Endometrial microvascular endothelial cells (primary cell): ENCODE data around the gene ROBO3. TPM values are rescaled to one million over a fixed set of nuclear protein-coding genes. Genes with fewer than 3 reads are reported as not detected.

Experiments
- in situ Hi-C: cut with HindIII; loops from 2 replicates; pipeline ENCODE4 v1.10.0; 2017; ENCODE audit warnings: low sequenced_read_pairs, low pct_unique_long_range_greater_than_20kb; ENCODE audit errors: inconsistent ontology term
- total RNA-seq: library from RNA; depleted of rRNA; stranded (reverse); fragments of >200 nt; gene quantifications from one replicate; pipeline ENCODE4 v1.2.3, GENCODE V29; 2015; ENCODE audit errors: inconsistent ontology term

The ROBO3 gene
- total RNA-seq, 1 donor from 2014 or later: 9.9 TPM

DNA sequence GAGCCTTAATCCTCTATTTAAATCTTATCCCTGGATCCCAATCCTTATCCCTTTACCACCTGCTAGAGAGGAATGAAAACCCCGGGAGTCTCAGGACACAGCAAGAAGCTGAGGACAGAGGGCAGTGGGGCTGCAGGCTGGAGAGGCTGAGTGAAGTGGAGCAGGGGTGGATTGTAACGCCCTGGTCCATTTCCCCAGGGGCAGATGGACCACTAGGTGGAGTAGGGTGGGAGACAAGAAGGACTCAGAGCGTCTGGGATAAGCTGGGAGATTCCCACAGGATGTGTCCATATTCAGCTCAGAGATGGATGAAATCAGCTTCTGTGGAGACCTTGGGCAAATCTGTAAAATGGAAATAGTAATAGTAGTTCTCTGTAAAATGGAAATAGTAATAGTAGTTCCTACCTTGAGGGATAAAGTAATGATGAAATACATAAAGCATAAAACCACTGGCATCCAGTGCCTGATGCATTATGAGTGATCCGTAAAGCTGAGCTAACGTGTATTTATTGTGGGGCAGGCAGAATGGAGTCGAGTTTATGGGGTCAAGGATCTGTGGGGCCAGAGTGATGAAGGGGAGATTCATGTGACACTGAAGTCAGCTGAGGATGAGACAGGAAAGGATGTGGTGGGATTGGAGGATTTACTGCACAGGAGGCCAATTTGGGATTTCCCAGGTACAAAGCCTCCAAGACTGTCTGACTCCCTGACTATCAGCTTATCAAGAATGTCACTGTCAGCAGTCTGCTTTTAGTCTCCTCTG, 34.3 kb downstream of the ROBO3 start:
- in situ Hi-C loops: no loop called here

- in situ Hi-C loops: no loop called here
Observed at GRCh38 chr11:124900464-124900863, 35.2 kb downstream of the ROBO3 start.

GRCh38 chr11:124902616-124903015, 37.4 kb downstream of the ROBO3 start:
- in situ Hi-C loops: no loop called here

DNA sequence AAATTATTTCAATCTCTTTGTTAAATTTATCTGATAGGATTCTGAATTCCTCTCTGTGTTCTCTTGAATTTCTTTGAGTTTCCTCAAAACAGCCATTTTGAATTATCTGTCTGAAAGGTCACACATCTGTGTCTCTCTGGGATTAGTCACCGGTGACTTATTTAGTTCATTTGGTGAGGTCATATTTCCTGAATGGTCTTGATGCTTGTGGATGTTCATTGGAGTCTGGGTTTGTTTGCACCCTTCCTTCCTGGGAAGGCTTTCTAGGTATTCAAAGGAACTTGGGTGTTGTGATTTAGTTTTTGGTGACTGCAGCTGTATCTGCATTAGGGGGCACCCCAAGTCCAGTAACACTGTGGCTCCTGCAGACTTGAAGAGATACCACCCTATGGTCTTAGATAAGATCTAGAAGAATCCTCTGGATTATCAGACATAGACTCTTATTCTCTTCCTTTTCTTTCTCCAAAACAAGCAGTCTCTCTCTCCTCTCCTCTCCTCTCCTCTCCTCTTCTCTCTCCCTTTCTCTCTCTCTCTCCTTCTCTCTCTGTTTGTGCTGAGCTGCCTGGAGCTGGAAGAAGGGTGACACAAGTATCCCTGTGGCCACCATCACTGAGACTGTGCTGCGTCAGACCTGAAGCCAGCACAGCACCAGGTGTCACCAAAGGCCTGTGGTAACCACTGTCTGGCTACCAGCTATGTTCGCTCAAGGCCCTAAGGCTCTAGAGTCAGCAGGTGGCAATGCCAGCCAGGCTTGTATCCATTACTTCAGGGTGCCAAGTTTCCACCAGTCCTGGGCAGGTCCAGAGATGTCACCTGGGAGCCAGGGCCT, 50.5 kb downstream of the ROBO3 start:
- in situ Hi-C loops: no loop called here

GRCh38 chr11:124916370-124916710, 51.1 kb downstream of the ROBO3 start:
- in situ Hi-C loops: no loop called here

DNA sequence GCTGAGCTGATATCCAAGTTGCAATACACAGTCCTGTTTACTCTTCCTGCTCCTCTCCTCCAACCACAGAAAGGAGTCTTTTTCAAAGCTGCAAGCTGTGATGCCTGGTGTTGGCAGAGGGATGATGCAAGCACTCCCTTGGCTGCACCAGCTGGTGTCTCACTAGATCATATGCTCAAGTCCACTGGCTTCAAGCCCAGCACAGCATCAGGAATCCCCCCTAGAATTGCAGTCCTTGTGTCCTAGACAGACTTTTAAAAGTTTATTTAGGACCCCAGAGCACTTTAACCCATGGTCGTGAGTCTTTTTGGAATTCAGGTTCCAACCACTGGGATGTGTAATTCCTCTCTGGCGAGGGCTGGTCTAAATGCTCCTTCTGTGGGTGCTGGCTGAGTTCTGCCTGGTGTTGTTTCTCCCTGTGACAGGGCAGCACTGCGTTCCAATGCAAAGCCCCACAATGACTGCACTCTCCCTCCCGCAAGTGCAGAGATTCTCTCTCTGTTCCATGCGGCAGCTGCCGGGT, 51.9 kb downstream of the ROBO3 start:
- in situ Hi-C loops: no loop called here

DNA sequence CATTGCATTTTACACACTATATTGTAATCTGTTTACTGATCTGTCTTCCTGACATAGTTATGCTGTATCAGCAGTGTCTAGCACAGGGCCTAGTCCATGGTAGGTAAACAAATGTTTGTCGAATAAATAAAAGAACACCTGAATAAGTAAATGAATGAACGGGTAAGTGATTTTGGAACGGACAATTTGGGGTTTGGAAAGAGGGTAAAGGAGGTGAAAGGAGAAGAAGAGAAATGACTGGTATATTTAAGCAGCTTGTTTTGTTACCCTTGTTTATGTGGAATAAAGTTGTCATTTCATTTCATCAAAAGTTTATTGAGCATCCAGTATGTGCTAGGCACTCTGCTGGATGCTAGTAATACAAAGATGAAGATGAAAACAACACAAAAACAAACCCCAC, 53.7 kb downstream of the ROBO3 start, which contains the start of gene HEPN1:
TSS of gene HEPN1 (plus strand) at position 301 of the 400 bp plus-strand sequence.
- in situ Hi-C loops: no loop called here

GRCh38 chr11:124919898-124920297, 54.7 kb downstream of the ROBO3 start:
- in situ Hi-C loops: no loop called here

- in situ Hi-C loops: no loop called here
Observed at GRCh38 chr11:124920356-124920755, 55.1 kb downstream of the ROBO3 start.

DNA sequence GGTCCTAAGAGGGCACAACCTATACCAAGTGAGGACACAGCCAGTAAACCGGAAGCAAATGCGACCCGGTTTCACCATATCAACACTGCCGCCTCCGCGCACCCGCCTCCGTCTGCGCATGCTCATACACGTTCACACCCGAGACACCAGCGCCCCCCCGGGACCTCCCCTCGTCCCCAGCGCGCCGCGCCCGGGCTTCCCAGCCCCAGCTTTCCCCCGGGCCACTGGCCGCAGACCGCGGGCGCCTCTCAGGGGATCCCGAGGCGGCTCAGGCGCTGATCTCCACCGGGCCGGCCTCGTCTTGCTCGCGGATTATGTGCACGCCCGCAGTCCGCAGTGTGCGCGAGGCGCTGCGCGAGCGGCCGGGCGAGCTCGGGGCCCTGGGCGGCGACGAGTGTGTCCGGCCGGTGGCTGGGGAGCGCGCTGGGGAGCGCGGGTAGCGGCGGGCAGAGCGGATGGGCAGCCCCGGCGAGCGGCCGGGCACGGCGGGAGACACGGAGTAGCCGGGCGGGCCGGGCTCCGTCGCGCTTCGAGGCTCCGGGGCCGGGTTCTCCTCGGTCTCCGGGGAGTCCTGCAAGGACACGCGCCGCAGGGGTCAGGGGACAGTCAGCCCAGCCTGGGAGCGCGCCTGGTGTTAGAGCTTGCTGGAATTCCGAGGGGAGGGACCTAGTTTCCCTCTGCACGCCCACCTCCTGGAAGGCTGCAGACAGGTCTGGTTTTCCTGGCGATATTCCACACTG, 55.8 kb downstream of the ROBO3 start:
- in situ Hi-C loops: no loop called here

GRCh38 chr11:124922831-124923230, 57.6 kb downstream of the ROBO3 start:
- in situ Hi-C loops: no loop called here

DNA sequence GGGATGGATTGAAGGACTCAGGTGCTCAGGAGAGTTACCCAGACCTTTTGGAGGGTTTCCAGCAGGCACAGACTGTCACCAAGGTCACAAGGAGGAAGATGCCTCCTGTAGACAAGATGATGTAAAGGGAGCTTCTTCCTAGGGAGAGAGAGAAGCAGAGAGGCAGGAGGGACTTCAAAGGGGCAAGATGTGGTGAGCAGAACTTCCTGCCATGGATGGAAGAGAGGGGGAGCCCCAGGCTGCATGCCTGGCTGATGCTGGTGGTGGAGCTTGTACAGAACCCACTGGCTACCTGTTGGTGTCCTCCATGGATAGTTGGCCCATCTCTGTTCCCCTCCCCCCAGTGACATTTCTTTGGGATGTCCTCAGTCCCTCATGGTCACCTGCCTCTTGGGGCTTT, 58.1 kb downstream of the ROBO3 start:
- in situ Hi-C loops: no loop called here

DNA sequence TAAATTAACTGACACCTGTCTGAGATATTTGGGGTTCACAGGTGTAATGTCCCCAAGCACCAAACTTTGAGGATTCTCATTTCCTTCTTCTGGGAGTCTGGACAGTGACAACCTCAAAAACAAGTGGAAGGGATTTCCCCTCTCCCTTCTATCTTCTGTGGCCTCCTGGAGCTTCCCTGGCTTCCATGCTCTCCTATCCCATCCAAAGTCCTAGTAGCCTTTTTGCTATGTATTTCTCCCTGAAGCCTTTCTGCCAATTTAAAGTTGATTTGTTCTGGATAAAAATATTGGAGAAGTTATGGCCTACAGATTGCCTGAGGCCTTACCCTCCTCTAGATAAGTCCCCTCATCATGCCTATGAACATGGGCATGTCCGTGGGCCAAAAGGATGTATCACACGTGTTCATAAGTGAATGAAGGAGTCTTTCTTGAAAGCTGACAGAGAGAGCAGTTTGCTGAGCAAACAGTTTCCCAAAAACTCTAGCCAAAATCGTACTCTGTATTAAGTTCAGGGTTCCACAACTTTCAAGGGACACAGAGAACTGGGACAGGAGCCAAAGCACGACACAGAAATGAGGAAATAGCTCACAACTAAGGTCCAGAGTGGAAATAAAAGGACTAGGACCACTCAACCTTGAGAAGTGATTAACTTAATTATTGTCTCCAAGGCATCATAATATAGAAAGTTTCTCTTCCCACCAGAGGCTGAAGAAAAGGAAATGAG, 63.9 kb downstream of the ROBO3 start:
- in situ Hi-C loops: no loop called here

DNA sequence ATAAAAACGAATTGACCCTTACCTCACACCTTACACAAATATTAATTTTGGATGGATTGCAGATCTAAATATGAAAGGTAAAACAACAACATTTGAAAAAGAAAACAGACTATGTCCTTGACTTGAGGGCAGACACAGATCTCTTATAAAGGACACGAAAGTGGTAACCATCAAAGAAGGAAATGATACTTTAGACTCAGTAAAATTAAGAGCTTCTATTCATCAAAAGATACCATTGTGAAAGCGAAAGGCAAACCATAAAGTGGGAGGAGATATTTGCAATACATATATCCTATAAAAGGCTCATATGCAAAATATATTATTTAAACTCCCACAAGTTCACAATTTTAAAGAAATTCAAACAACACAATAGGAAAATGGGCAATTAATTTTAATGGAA, 65.6 kb downstream of the ROBO3 start:
- in situ Hi-C loops: no loop called here

Other genes starting within 250 kb of the ROBO3 start
- gene TBRG1, start 242.6 kb upstream of the ROBO3 start, total RNA-seq: 20.0 TPM
- gene SIAE, start 191.7 kb upstream of the ROBO3 start, total RNA-seq: 19.3 TPM
- gene SPA17, start 191.5 kb upstream of the ROBO3 start, total RNA-seq: 16.8 TPM
- gene NRGN, start 125.5 kb upstream of the ROBO3 start, total RNA-seq: 14.6 TPM
- gene VSIG2, start 113.2 kb upstream of the ROBO3 start, total RNA-seq: 0.46 TPM
- 289 TPM for gene ESAM, start 103.1 kb upstream of the ROBO3 start, total RNA-seq
- 16.1 TPM for gene MSANTD2, start 65.0 kb upstream of the ROBO3 start, total RNA-seq
- 430 TPM for gene ROBO4, start 32.4 kb downstream of the ROBO3 start, total RNA-seq
- not detected for gene HEPN1, start 53.8 kb downstream of the ROBO3 start, total RNA-seq
- not detected for gene HEPACAM, start 70.6 kb downstream of the ROBO3 start, total RNA-seq
- 11.2 TPM for gene CCDC15, start 88.8 kb downstream of the ROBO3 start, total RNA-seq
- gene SLC37A2, start 197.9 kb downstream of the ROBO3 start, total RNA-seq: 2.3 TPM
- gene TMEM218, start 246.2 kb downstream of the ROBO3 start, total RNA-seq: 50.9 TPM